C4-2B (cell line): ENCODE data around the gene ERCC5.

Source experiments
- H3K27ac ChIP-seq: fragments of 450-650 bp; 2 replicates; pipeline ENCODE4 v1.5.1; 2017
- ZFX ChIP-seq: fragments of 450-650 bp; IDR thresholded peaks from 2 replicates; pipeline ENCODE4 v1.6.1; 2017
- TF ChIP-seq, protein P1 (sequence below): fragments of 450-650 bp; conservative IDR thresholded peaks from 2 replicates; pipeline ENCODE4 v1.5.1; 2017; ENCODE audit warnings: mild to moderate bottlenecking

The ERCC5 gene

DNA sequence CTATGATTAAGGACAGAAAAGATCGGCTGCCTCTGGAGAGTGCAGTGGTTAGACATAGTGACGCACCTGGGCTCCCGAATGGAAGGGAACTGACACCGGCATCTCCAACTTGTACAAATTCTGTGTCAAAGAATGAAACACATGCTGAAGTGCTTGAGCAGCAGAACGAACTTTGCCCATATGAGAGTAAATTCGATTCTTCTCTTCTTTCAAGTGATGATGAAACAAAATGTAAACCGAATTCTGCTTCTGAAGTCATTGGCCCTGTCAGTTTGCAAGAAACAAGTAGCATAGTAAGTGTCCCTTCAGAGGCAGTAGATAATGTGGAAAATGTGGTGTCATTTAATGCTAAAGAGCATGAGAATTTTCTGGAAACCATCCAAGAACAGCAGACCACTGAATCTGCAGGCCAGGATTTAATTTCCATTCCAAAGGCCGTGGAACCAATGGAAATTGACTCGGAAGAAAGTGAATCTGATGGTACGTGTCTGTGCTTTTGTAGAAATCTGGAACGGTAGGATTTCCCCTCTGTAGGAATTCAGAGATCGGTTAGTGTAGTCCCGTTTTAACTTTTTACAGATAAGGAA, 16.9 kb downstream of the ERCC5 start:
- no peak overlapping the region for H3K27ac ChIP-seq
- TF ChIP-seq ZFX = no peak
- TF ChIP-seq, protein P1, sequence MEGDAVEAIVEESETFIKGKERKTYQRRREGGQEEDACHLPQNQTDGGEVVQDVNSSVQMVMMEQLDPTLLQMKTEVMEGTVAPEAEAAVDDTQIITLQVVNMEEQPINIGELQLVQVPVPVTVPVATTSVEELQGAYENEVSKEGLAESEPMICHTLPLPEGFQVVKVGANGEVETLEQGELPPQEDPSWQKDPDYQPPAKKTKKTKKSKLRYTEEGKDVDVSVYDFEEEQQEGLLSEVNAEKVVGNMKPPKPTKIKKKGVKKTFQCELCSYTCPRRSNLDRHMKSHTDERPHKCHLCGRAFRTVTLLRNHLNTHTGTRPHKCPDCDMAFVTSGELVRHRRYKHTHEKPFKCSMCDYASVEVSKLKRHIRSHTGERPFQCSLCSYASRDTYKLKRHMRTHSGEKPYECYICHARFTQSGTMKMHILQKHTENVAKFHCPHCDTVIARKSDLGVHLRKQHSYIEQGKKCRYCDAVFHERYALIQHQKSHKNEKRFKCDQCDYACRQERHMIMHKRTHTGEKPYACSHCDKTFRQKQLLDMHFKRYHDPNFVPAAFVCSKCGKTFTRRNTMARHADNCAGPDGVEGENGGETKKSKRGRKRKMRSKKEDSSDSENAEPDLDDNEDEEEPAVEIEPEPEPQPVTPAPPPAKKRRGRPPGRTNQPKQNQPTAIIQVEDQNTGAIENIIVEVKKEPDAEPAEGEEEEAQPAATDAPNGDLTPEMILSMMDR = no peak

DNA sequence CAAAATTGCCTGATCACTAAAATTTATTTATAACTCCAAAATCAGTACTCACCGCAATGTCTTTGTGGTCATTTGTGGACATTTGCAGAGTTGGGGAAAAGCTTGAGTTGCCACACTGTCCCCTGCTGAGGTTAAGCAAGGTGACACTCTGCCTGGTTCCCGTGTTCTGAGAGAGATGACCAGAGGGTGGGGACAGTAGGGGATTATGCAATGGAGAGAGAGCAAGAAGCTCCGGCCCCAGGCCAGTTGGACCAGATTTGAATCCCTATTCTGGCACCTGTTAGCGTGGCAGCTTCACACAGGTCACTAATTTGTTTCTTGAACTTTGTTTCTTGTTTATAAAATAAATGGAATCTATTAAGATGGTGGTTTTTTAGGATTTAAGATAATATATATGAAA, 17.8 kb downstream of the ERCC5 start:
- no peak for TF ChIP-seq ZFX
- TF ChIP-seq, protein P1 = no peak
- no peak overlapping the region for H3K27ac ChIP-seq

DNA sequence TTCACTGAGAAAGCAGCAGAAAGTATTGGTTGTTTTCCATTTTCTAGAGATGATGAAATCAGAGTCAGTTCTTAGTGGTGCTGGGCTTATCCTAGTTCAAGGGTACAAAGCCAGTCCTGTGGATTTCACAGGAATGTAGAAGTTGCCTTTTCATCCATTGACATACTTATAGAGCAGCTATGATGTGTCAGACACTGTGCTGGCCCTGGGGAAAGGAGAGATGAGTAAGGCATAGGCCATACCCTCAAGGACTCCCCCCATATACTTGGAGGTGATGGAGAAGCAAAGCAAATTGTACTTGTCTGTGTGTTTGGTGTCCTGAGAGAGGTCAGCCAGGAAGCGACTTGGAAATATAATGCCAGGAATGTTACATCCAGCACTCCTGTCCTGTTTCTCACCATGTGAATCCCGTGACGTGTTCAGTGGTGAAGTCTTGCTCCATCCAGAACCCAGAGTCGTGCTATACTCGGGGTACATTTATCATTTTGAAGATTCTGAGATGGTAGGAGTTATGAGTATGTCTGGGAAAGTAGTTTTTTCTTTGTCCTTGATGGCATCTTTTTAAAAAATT, 22.6 kb downstream of the ERCC5 start:
- H3K27ac ChIP-seq = no peak overlapping the region
- TF ChIP-seq ZFX = no peak
- TF ChIP-seq, protein P1 = no peak

DNA sequence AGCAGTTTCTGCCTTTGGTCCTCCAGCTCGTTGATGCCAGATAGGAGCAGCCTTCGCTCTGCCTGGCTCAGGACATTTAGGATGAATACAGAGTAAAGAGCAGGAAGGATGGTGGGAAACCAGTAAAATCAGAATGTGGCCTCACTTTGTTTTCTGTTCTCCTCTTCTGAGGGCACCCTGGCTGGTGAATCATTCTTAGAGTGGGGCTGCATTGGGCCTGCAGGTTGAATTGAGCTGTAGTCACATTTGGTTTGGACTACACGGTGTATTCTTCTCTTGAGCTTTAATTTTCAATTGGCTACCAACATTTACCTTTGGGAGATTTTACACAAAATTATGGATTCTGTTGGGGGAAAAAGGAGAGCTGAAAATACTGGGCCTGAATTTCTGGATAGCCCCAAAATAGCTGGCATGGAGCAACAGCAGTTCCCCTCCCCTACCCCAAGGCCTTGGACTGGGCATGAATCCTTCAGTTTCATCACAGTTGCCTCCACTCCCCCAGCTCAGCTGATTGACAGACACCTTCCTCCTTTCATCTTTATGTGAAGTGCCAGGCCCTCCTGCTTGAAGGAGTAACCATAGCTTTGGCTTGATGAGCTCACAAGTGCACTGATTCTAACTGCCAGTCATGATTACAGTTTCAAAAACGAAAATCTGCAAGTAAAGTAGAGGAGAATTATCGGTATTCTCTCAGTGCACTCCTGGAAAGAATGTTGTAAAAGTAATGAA, 24.3 kb downstream of the ERCC5 start:
- TF ChIP-seq ZFX = no peak
- TF ChIP-seq, protein P1 = no peak
- no peak overlapping the region for H3K27ac ChIP-seq

DNA sequence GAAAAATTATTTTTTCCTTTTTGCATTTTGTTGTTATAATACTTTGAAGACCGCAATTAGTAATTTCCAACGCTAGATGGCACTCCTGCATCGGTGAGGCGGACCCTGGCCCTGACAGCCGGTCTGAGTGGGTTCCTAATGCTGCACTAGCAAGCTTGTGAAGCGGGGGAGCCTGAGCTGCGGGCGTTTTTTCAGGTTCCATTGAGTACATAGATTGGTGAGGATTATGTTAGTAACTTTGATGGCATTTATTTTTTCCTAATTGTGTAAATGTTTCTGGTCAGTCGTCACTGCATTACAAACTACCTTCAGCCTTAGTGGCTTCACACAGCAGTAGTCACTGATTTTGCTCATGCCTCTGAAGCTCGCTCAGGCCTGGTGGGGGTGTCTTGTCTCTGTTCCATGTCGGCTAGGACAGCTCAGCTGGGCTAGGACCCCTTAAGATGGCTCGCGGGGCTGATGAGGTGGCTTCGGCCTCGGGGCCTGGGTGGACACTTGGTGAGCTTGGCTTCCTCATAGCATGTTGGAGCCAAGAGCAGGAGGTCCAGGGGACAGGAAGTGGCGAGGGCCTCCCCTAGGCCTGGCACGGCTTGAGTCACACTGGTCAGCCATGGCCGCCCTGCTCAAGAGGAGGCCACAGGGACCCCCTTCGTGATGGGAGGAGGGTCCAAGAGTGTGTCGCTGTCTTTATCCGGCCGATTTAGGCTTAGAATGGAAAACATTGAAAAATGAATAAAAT, 25.0 kb downstream of the ERCC5 start:
- H3K27ac ChIP-seq = no peak overlapping the region
- TF ChIP-seq, protein P1 = peak; percentile 91
- no peak for TF ChIP-seq ZFX

DNA sequence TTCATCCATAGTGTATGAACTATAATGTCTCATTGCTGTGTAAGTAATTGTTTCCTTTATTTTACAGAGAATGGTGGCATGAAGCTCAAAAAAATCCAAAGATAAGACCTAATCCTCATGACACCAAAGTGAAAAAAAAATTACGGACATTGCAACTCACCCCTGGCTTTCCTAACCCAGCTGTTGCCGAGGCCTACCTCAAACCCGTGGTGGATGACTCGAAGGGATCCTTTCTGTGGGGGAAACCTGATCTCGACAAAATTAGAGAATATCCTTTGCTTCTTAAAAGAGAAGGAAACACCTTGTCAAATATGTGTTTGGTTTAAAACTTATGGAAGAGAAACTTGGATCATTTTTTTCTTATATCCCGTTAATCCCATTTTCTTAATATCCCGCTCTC, 26.3 kb downstream of the ERCC5 start:
- TF ChIP-seq, protein P1 = no peak
- no peak overlapping the region for H3K27ac ChIP-seq

DNA sequence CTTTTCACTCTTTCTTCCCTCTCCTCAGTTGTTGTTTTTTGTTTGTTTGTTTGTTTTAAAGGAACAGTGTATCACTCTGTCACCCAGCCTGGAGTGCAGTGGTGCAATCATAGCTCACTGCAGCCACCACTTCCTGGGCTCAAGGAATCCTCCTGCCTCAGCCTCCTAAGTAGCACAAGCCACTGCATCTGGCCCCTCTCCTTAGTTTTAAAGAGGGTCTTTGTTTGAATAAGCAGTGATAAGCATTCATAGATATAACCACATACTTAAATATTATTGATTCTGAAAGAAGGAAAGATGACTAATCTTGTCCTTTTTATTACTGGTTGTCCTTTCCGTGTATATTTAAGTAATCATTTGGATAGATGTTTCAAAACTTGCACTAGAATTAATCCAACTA, 26.7 kb downstream of the ERCC5 start:
- H3K27ac ChIP-seq = no peak overlapping the region
- no peak for TF ChIP-seq ZFX
- TF ChIP-seq, protein P1 = no peak
